Measurements from ENCODE around the gene DNAH8.
"Not testable (repeated sequence)": the region's sequence is repeated elsewhere in the genome, so short reads cannot be mapped to it uniquely, and the experiment has no call there.

DNAH8 gene

DNA sequence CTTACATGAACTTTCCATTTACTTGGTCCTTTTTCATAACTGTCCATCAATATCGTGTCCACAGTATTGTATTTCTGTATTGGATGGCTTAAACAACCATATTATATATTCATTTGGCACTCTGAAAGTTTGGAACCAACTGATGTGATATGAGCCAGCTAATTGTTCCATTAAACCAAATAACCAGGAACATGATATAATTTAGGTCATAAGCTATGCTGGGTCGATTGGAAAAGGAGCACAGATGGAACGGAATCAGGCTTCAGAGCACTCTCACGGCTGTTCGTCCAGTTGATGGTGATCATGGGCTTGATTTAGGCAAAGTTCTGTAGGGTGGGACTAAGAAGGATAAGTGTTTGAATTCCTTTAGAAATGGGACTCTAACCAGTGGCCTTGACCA is 142.7 kb downstream of the DNAH8 start:
- Histone ChIP-seq H3K36me3 (replicated peaks) (no peaks in the 10 kb centered on the region), H3K4me1 (no peaks in the 10 kb centered on the region), H3K9me3 (no peaks in the 10 kb centered on the region), H3K4me3 (no peak overlapping the region), H3K27me3 (ENCODE audit: low read depth) (peaks cover 22% of the 10 kb centered on the region; the same call in 1 of the 2 replicates)
- DNase-seq (ENCODE audit: low spot score in 2 of 2) = no peak
- in situ Hi-C loops (cut with MboI; ENCODE audit: low sequenced_read_pairs) = no loop called here

DNA sequence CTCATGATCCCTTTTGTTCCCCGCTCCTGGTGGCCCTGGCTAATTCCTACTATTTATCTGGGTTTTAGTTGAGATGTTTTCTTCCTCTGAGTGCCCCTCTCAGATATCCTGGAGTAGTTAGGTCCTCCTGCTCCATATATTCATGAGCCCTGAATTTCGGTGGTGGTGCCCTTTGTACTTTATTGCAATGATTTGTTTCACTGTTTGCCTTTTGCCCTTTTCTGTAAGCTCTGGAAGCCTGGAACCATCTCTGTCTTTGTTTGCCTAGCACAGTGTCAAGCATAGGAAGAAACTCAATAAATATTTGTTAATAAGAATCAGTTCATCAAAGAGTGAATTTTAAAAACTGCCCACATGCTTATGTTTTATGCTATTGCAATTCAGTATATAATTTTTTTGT is 144.9 kb downstream of the DNAH8 start:
- H3K4me1 ChIP-seq = no peaks in the 10 kb centered on the region
- DNase-seq (ENCODE audit: low spot score in 2 of 2) = no peak
- in situ Hi-C loops (cut with MboI; ENCODE audit: low sequenced_read_pairs) = no loop called here

DNA sequence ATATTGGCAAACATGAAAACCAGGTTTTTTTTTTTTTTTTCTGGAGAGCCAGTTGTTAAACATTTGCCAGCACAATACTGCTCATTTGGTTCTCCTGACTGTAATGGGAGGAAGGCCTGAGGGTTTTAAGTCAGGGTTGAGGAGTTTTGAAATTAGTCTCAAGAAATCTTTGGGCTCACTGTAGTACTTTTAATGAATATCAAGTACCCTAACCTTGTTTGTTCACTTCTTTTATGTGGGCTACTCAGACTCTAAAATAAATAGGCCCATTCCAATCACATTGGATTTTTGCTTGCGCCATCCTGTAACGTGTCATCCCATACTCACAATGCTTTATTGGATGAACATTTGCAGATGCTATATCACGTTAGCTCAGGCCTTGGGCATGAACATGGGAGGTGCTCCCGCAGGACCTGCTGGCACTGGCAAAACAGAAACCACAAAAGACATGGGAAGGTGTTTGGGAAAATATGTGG is 146.9 kb downstream of the DNAH8 start:
- Histone ChIP-seq H3K9me3 (no peaks in the 10 kb centered on the region), H3K4me3 (no peak overlapping the region), H3K36me3 (replicated peaks) (no peaks in the 10 kb centered on the region), H3K27me3 (ENCODE audit: low read depth) (peaks cover 8% of the 10 kb centered on the region; the same call in 1 of the 2 replicates), H3K4me1 (no peaks in the 10 kb centered on the region)
- no peak for DNase-seq (ENCODE audit: low spot score in 2 of 2)
- in situ Hi-C loops (cut with MboI; ENCODE audit: low sequenced_read_pairs) = no loop called here

More for the DNA sequence above, 144.9 kb downstream of the DNAH8 start:
- H3K36me3 ChIP-seq (replicated peaks) = no peaks in the 10 kb centered on the region
- H3K9me3 ChIP-seq = no peaks in the 10 kb centered on the region
- H3K27me3 ChIP-seq (ENCODE audit: low read depth) = peaks cover 20% of the 10 kb centered on the region; the same call in 1 of the 2 replicates
- no peak overlapping the region for H3K4me3 ChIP-seq

GRCh38 chr6:38865521-38866174 is 150.5 kb downstream of the DNAH8 start:
- Histone ChIP-seq H3K4me3 (no peak overlapping the region), H3K27me3 (ENCODE audit: low read depth) (peaks cover 10% of the 10 kb centered on the region; the same call in 1 of the 2 replicates), H3K9me3 (no peaks in the 10 kb centered on the region), H3K4me1 (no peaks in the 10 kb centered on the region), H3K36me3 (replicated peaks) (no peaks in the 10 kb centered on the region)
- in situ Hi-C loops (cut with MboI; ENCODE audit: low sequenced_read_pairs) = no loop called here
- DNase-seq (ENCODE audit: low spot score in 2 of 2) = no peak

DNA sequence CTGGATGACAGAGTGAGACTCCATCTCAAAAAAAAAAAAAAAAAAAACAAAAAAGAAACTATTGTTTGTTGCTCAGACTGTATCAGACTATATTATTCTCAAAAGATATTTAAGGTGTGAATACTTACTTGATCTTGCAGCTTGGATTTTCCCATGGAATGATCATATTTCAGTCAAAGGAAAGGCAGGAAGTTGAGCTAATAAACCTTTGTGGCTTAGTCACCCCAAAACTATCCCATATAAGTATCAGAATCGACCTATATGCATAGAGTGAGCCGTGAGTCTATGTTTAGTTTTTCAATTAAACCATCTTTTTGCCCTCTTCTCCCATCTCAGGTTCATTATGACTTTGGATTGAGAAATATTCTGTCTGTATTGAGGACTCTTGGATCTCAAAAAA is 152.6 kb downstream of the DNAH8 start:
- DNase-seq (ENCODE audit: low spot score in 2 of 2) = no peak
- in situ Hi-C loops (cut with MboI; ENCODE audit: low sequenced_read_pairs) = no loop called here
- 0 out of 2 replicates have a peak, but pooled peaks cover 2% of the 10 kb centered on the region for H3K27me3 ChIP-seq (ENCODE audit: low read depth)
- H3K9me3 ChIP-seq = no peaks in the 10 kb centered on the region
- H3K4me3 ChIP-seq = no peak overlapping the region
- no peaks in the 10 kb centered on the region for H3K36me3 ChIP-seq (replicated peaks)
- H3K4me1 ChIP-seq = no peaks in the 10 kb centered on the region

DNA sequence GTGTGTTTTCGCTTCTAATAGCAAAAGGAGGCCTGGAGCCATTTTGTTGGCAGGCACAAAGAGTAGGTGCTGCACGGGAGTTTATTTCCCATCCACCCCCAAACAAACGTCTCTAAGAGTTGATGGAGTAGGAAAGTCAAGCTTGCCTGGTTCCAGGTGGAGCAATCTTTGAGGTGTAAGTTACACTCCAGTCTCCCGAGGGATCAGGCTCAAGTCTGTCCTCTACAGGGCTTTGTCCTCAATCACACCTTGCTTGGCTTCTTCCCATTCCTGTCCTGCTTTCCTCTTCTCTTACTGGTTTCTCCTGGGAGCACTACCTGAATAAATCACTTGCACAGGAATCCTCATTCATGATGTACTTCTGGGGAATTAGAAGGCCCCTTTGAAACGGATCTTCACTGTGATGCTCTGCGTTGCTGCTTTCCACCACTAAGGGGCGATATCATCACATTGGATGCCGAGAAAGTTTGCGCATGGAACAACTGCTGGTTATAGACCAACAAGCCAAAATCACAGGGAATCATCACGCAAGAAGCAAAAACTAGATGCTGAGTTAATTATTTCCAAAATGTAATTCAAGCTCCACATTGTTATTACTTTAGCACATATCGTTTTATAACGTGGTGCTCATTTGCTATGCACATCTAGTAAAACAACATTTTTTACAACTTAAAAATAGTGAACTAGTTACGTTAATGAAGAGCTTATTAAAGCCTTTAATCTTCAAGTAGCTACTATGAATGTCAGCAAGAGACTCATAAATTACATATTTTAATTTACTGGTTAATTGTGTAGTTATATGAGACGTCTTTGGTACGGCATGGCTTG is 156.8 kb downstream of the DNAH8 start:
- Histone ChIP-seq H3K27me3 (ENCODE audit: low read depth) (0 out of 2 replicates have a peak, but pooled peaks cover 6% of the 10 kb centered on the region), H3K4me1 (no peaks in the 10 kb centered on the region), H3K4me3 (no peak overlapping the region), H3K36me3 (replicated peaks) (no peaks in the 10 kb centered on the region), H3K9me3 (no peaks in the 10 kb centered on the region)
- peak; percentile 41 to 72 for DNase-seq (ENCODE audit: low spot score in 2 of 2)
- in situ Hi-C loops (cut with MboI; ENCODE audit: low sequenced_read_pairs) = loop anchor here (10.0 kb wide), 1 partner anchor 433 kb away; no protein-coding TSS in a partner anchor

DNA sequence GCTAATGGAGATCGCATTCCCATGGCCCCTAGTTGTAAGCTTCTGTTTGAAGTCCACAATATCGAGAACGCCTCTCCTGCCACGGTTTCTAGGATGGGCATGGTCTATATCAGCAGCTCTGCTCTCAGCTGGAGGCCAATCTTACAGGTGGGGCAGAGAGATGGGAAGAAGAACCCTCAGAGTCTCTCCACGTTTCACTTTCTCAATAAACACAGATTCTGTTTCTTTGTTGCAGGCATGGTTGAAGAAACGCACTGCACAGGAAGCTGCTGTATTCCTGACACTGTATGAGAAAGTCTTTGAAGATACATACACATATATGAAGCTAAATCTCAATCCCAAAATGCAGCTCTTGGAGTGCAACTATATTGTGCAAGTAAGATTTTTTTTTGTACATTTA is 157.9 kb downstream of the DNAH8 start:
- DNase-seq (ENCODE audit: low spot score in 2 of 2) = no peak
- 0 out of 2 replicates have a peak, but pooled peaks cover 6% of the 10 kb centered on the region for H3K27me3 ChIP-seq (ENCODE audit: low read depth)
- H3K4me1 ChIP-seq = no peaks in the 10 kb centered on the region
- no peak overlapping the region for H3K4me3 ChIP-seq
- H3K36me3 ChIP-seq (replicated peaks) = no peaks in the 10 kb centered on the region
- in situ Hi-C loops (cut with MboI; ENCODE audit: low sequenced_read_pairs) = loop anchor here (10.0 kb wide), 1 partner anchor 432 kb away; no protein-coding TSS in a partner anchor
- no peaks in the 10 kb centered on the region for H3K9me3 ChIP-seq

- in situ Hi-C loops (cut with MboI; ENCODE audit: low sequenced_read_pairs) = loop anchor here (10.0 kb wide), 1 partner anchor 431 kb away; no protein-coding TSS in a partner anchor
- DNase-seq (ENCODE audit: low spot score in 2 of 2); H3K4me3 ChIP-seq; H3K4me1 ChIP-seq; H3K36me3 ChIP-seq (replicated peaks); H3K27me3 ChIP-seq (ENCODE audit: low read depth); H3K9me3 ChIP-seq: not testable (repeated sequence)
These were observed 158.7 kb downstream of the DNAH8 start for GRCh38 chr6:38873816-38874215.

DNA sequence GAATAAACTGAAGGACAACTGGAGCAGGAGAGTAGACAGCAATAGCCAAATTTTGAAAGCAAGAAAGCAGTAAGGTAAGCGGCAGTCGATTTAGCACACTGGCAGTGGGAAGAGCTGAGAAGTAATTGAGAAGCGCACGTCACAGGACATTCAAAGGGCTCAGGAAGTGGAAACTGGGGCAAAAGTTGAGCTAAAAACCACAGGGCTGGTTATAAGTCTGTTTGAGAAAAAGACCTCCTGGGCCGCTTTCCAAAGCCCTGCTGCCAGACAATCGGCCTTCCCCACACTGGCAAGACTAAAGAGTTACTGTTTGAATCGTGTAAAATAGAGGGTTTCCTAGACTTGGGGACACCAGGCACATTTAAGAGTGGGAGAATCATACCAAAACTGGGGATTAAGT is 161.4 kb downstream of the DNAH8 start:
- DNase-seq (ENCODE audit: low spot score in 2 of 2) = no peak
- Histone ChIP-seq H3K9me3 (no peaks in the 10 kb centered on the region), H3K4me3 (no peak overlapping the region), H3K36me3 (replicated peaks) (no peaks in the 10 kb centered on the region), H3K27me3 (ENCODE audit: low read depth) (peaks cover 4% of the 10 kb centered on the region; the same call in 1 of the 2 replicates), H3K4me1 (no peaks in the 10 kb centered on the region)
- in situ Hi-C loops (cut with MboI; ENCODE audit: low sequenced_read_pairs) = loop anchor here (10.0 kb wide), 1 partner anchor 428 kb away; no protein-coding TSS in a partner anchor

- Histone ChIP-seq H3K9me3 (no peaks in the 10 kb centered on the region), H3K4me3 (no peak overlapping the region), H3K36me3 (replicated peaks) (no peaks in the 10 kb centered on the region), H3K27me3 (ENCODE audit: low read depth) (peaks cover 4% of the 10 kb centered on the region; the same call in 1 of the 2 replicates), H3K4me1 (no peaks in the 10 kb centered on the region)
- DNase-seq (ENCODE audit: low spot score in 2 of 2) = no peak
- in situ Hi-C loops (cut with MboI; ENCODE audit: low sequenced_read_pairs) = loop anchor here (10.0 kb wide), 1 partner anchor 427 kb away; no protein-coding TSS in a partner anchor
These were observed 162.6 kb downstream of the DNAH8 start for GRCh38 chr6:38877721-38878120.

- in situ Hi-C loops (cut with MboI; ENCODE audit: low sequenced_read_pairs) = no loop called here
These were observed 167.0 kb downstream of the DNAH8 start for GRCh38 chr6:38882157-38882556.

DNA sequence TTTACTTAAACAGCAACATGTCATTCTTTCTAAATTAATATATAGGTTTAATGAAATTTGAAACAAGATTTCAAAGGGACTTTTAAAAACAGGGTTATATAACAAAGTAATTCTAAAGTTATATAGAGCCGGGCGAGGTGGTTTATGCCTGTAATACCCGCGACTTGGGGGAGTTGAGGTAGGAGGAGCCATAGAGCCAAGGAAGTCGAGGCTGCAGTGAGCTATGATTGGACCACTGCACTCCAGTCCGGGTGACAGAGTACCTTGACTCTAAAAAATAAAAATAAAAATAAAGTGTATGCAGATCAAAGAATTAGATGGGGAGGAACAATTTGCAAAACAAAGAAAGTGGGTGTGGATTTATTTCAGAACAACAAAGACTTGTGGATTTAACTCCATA is 182.4 kb downstream of the DNAH8 start:
- no peak overlapping the region for H3K4me3 ChIP-seq
- H3K36me3 ChIP-seq (replicated peaks) = no peaks in the 10 kb centered on the region
- no peaks in the 10 kb centered on the region for H3K4me1 ChIP-seq
- peaks cover 11% of the 10 kb centered on the region; the same call in 1 of the 2 replicates for H3K27me3 ChIP-seq (ENCODE audit: low read depth)
- DNase-seq (ENCODE audit: low spot score in 2 of 2) = no peak
- no peaks in the 10 kb centered on the region for H3K9me3 ChIP-seq
- in situ Hi-C loops (cut with MboI; ENCODE audit: low sequenced_read_pairs) = no loop called here

More at GRCh38 chr6:38882157-38882556, 167.0 kb downstream of the DNAH8 start:
- DNase-seq (ENCODE audit: low spot score in 2 of 2) = no peak
- H3K4me3 ChIP-seq = no peak overlapping the region
- H3K36me3 ChIP-seq (replicated peaks) = no peaks in the 10 kb centered on the region
- no peaks in the 10 kb centered on the region for H3K4me1 ChIP-seq
- H3K27me3 ChIP-seq (ENCODE audit: low read depth) = no peaks in the 10 kb centered on the region; the same call in 1 of the 2 replicates
- no peaks in the 10 kb centered on the region for H3K9me3 ChIP-seq

DNA sequence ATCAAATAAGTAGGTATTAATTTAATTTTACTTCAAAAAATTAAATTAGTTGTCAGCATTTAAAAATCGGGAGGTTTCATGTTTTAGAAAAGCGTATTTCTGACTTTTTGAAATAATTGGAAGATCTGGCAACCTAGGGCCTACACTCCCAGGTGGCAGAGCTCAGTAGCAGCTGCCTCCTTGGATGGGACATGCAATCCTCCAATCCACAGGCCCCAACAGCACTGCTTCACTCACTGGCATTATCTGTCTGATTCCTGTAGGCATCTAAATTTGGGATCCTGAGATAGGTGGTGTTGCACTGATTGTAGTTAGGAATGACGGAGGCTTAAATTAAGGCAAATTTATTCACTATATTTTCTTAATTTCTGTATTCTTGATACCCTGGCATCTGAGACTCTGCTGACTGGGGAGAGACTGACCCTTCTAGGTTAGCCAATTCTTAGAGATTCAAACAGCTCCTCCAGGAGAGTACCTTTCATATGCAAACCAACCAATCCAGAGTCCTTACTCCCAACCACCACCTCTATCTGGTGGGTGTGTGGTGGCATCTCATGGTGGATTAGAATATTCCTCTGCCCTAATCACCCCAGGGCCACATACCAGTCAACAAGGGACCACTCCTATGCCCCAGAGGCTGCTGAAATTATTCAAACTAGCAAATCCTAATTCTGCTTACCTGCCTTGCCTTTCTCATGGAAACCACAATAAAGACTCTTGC is 186.9 kb downstream of the DNAH8 start:
- no peak for DNase-seq (ENCODE audit: low spot score in 2 of 2)
- in situ Hi-C loops (cut with MboI; ENCODE audit: low sequenced_read_pairs) = no loop called here
- Histone ChIP-seq H3K9me3 (no peaks in the 10 kb centered on the region), H3K4me3 (no peak overlapping the region), H3K36me3 (replicated peaks) (no peaks in the 10 kb centered on the region), H3K4me1 (no peaks in the 10 kb centered on the region), H3K27me3 (ENCODE audit: low read depth) (peaks cover 9% of the 10 kb centered on the region)
